ENCODE measurements around the gene NCK2. TPM values are rescaled to one million over a fixed set of nuclear protein-coding genes. Genes with fewer than 3 reads are reported as not detected.

The NCK2 gene
- total RNA-seq, 4 donors from 2014 or later: 32.6 to 43.7 (median 38.7) TPM

- TF ChIP-seq CTCF (IDR thresholded peaks at IDR 0.05): no peak
- DNase-seq (ENCODE audit: low spot score): no peak
Observed at GRCh38 chr2:105723431-105723830, 21.3 kb upstream of the NCK2 start.

DNA sequence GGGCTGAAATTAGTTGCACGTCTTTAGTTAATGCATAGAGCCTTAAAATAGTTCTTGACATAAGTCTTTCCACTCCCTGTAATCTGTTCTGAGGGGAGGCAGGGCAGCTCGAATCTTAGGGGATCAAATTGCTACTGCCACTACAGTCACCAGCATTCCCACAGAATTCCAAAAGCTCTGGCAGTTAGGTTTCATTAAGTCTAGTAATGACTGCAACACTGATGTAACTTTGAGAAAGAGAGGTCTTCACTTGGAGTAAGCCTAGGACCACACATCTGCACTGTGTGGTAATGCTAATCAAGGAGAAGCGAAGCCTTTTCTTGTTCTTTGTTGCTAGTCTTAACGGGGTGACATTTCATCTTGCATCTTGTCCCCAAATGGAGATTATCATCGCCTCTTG, 19.3 kb upstream of the NCK2 start:
- TF ChIP-seq CTCF (IDR thresholded peaks at IDR 0.05): no peak
- DNase-seq (ENCODE audit: low spot score) (no peak), ATAC-seq (ENCODE audit: low FRiP score) (no peak)

More at GRCh38 chr2:105723431-105723830, 21.3 kb upstream of the NCK2 start:
- ATAC-seq (ENCODE audit: low FRiP score): no peak

DNA sequence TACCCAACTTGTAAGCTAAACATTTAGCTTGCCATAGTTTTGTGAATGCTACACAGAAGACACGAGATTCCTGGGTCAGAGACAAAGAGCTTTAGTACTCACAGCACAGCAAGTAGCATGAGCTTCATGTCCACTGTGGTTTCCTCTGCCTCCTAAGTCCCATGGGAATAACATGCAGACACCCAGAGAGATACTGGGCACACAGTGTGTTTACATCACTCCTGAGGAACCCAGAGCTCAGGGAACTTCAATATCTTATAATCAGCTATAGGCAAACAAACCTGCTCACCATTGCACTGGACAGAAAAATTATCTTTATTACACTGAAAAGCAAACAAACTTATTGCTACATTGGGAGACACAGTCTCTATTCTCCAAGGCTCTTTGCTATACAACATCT, 14.5 kb upstream of the NCK2 start:
- DNase-seq (ENCODE audit: low spot score) (no peak), ATAC-seq (ENCODE audit: low FRiP score) (no peak)
- no peak for TF ChIP-seq CTCF (IDR thresholded peaks at IDR 0.05)

DNA sequence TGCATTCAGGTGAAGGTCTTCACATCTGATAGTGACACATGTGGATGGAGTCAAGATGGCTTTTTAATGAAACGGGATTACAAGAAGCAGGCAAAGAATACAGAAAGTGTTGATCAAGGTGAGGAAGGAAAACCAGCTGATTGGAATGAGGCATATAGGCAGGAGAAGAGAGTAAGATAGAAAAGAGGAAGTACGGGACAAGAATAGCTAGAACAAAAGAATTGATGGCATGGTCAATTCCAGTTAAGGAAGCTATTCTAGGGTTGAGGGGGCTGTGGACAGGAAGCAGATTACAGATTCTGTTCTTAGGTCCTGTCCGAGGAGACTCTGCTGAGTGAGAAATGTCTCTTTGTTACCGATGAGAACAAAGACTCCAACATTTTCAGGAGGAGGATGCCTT, 13.2 kb upstream of the NCK2 start:
- no peak for TF ChIP-seq CTCF (IDR thresholded peaks at IDR 0.05)
- no peak for DNase-seq (ENCODE audit: low spot score)
- no peak for ATAC-seq (ENCODE audit: low FRiP score)

GRCh38 chr2:105732101-105732500, 12.6 kb upstream of the NCK2 start:
- no peak for TF ChIP-seq CTCF (IDR thresholded peaks at IDR 0.05)
- ATAC-seq (ENCODE audit: low FRiP score) (no peak), DNase-seq (ENCODE audit: low spot score) (no peak)

DNA sequence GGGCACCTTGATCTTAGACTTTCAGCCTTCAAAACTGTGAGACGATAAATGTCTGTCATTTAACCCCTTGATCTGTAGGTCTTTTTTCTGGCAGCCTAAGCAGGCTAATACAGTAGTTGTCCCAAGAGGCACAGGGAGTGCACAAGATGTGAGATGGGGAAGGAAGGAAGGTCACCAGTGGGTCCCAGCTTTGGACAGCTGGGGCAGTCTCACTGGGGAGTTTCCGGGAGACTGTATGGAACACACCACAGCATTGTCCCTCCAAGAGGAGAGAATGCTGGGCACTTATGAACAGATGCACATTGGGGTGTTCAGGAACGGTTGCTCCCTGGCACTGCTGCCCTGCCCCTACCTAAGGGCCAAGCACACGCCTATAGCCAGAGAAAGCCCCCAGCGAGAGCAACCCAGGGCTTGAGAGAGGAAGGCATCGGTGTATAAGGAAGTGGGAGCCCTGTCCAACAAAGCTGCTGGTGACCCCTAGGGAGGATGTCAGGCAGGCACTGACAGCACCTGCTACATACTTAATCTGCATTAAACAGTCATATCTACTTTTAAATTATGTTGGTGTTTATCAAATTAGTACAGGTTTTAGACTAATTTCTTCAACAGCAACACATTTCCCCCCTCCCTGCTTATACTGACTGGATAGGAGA, 11.6 kb upstream of the NCK2 start:
- no peak for TF ChIP-seq CTCF (IDR thresholded peaks at IDR 0.05)
- DNase-seq (ENCODE audit: low spot score) (no peak), ATAC-seq (ENCODE audit: low FRiP score) (no peak)

- ATAC-seq (ENCODE audit: low FRiP score): no peak
- TF ChIP-seq CTCF (IDR thresholded peaks at IDR 0.05): no peak
- DNase-seq (ENCODE audit: low spot score): no peak
Observed at GRCh38 chr2:105733875-105734274, 10.8 kb upstream of the NCK2 start.
